H1 (cell line): ENCODE results near the gene CLEC3A. TPM values are rescaled to one million over a fixed set of nuclear protein-coding genes. Genes with fewer than 3 reads are reported as not detected.

Source experiments
- CTCF ChIA-PET: fragments of 300-600 bp; sonication (Branson Sonifier 250); formaldehyde crosslinking; loops from one replicate; lab custom pipeline; 2021; ENCODE audit not compliant: partially characterized antibody; lab: Charles Lee
- POLR2A ChIA-PET: fragments of 300-600 bp; sonication (Branson Sonifier 250); formaldehyde crosslinking; loops from one replicate; lab custom pipeline; 2021; ENCODE audit warnings: inconsistent platforms; ENCODE audit not compliant: partially characterized antibody; lab: Charles Lee
- DNase-seq, 2 experiments: peaks; one replicate each; pipeline versions ENCODE4 v3.0.0 to v3.0.0-alpha.2; 2010 to 2022; ENCODE audit warnings: low spot score in 2 of 2, low read depth in 1 of 2, mixed read lengths in 1 of 2
- FAIRE-seq: peaks from 2 replicates; lab custom pipeline; 2011; peaks lifted over from hg19 to GRCh38; lab: Jason Lieb, UNC
- H2AFZ ChIP-seq: 2 replicates; pipeline ENCODE4 v1.8.1; 2012; ENCODE audit warnings: low read length, inconsistent platforms
- H2AK5ac ChIP-seq: 2 replicates; pipeline ENCODE4 v1.6.1; 2013; ENCODE audit warnings: low read depth, low read length
- H2BK120ac ChIP-seq: replicated peaks from 2 replicates; pipeline ENCODE3; 2013; ENCODE audit warnings: low read depth, low read length, inconsistent platforms
- H2BK12ac ChIP-seq: 2 replicates; pipeline ENCODE4 v1.6.1; 2013; ENCODE audit warnings: low read depth, low read length
- H2BK15ac ChIP-seq: 2 replicates; pipeline ENCODE4 v1.6.1; 2013; ENCODE audit warnings: low read length
- H2BK20ac ChIP-seq: 2 replicates; pipeline ENCODE4 v1.6.1; 2013; ENCODE audit warnings: low read length
- H2BK5ac ChIP-seq: 2 replicates; pipeline ENCODE4 v1.6.1; 2013; ENCODE audit warnings: low read depth, low read length
- H3K14ac ChIP-seq: 2 replicates; pipeline ENCODE4 v1.6.1; 2013; ENCODE audit warnings: inconsistent platforms; ENCODE audit not compliant: insufficient read length
- H3K18ac ChIP-seq: 2 replicates; pipeline ENCODE4 v1.6.1; 2013; ENCODE audit warnings: low read length; ENCODE audit errors: extremely low read depth
- H3K23ac ChIP-seq: 2 replicates; pipeline ENCODE4 v1.6.1; 2013; ENCODE audit warnings: inconsistent platforms; ENCODE audit not compliant: insufficient read length
- H3K23me2 ChIP-seq: 2 replicates; pipeline ENCODE4 v1.6.1; 2013; ENCODE audit warnings: low read depth, low read length
- H3K27ac ChIP-seq: 2 replicates; pipeline ENCODE4 v1.6.1; 2011; ENCODE audit warnings: low read depth, low read length, inconsistent platforms
- H3K27me3 ChIP-seq, 4 experiments: replicated peaks in 1 of 4; 1 replicate in 1 of 4; 2 replicates in 3 of 4; pipeline versions ENCODE4 v1.6.1 to v1.8.1; 2011 to 2013; ENCODE audit warnings: low read length in 3 of 4, mild to moderate bottlenecking in 3 of 4, inconsistent platforms in 2 of 4, mixed read lengths in 2 of 4, moderate library complexity in 1 of 4; ENCODE audit not compliant: control insufficient read depth in 3 of 4, insufficient read depth in 3 of 4; ENCODE audit errors: extremely low read depth in 1 of 4
- H3K36me3 ChIP-seq, 4 experiments: 2 replicates each; pipeline versions ENCODE4 v1.6.1 to v1.8.1; 2011 to 2013; ENCODE audit warnings: mild to moderate bottlenecking in 4 of 4, low read length in 3 of 4, moderate library complexity in 2 of 4, control low read depth in 1 of 4, inconsistent platforms in 1 of 4; ENCODE audit not compliant: insufficient read depth in 4 of 4, control insufficient read depth in 2 of 4
- H3K4ac ChIP-seq: replicated peaks from 2 replicates; pipeline ENCODE3; 2013; ENCODE audit warnings: low read length, low read depth, mixed read lengths, inconsistent platforms; ENCODE audit not compliant: insufficient read length
- H3K4me1 ChIP-seq, 4 experiments: replicated peaks in 1 of 4; 1 replicate in 1 of 4; 2 replicates in 3 of 4; pipeline versions ENCODE4 v1.6.1 to v1.8.1; 2011 to 2013; ENCODE audit warnings: low read length in 3 of 4, inconsistent platforms in 2 of 4, mixed read lengths in 1 of 4; ENCODE audit not compliant: insufficient read depth in 4 of 4, control insufficient read depth in 3 of 4
- H3K4me2 ChIP-seq, 2 experiments: 2 replicates each; pipeline versions ENCODE4 v1.6.1 to v1.8.1; 2011 to 2013; ENCODE audit warnings: low read depth in 2 of 2, low read length in 2 of 2, control low read depth in 1 of 2, inconsistent platforms in 1 of 2, mild to moderate bottlenecking in 1 of 2; ENCODE audit not compliant: insufficient read depth in 1 of 2
- H3K4me3 ChIP-seq, 4 experiments: fragments of 200-600, 300-600 bp in 1 of 4; sonication (generic), shearing (Covaris generic), sonication (Bioruptor Twin) in 1 of 4; 2 replicates each; pipeline versions ENCODE4 v1.5.1 to v1.8.1; 2011 to 2016; ENCODE audit warnings: low read length in 4 of 4, low read depth in 3 of 4, control low read depth in 2 of 4, inconsistent platforms in 2 of 4, mild to moderate bottlenecking in 2 of 4, mixed read lengths in 1 of 4, moderate library complexity in 1 of 4; ENCODE audit not compliant: insufficient read depth in 2 of 4; ENCODE audit errors: extremely low read depth in 1 of 4
- H3K56ac ChIP-seq: replicated peaks from 2 replicates; pipeline ENCODE3; 2013; ENCODE audit warnings: low read depth, mild to moderate bottlenecking, mixed read lengths, low read length, inconsistent platforms; ENCODE audit not compliant: insufficient read length
- H3K79me1 ChIP-seq: 2 replicates; pipeline ENCODE4 v1.6.1; 2013; ENCODE audit warnings: low read depth, low read length, control low read depth
- H3K79me2 ChIP-seq, 2 experiments: 2 replicates each; pipeline versions ENCODE4 v1.6.1 to v1.8.1; 2012 to 2013; ENCODE audit warnings: low read length in 2 of 2, mild to moderate bottlenecking in 2 of 2, inconsistent platforms in 1 of 2; ENCODE audit not compliant: insufficient read depth in 2 of 2, control insufficient read depth in 1 of 2
- H3K9ac ChIP-seq, 4 experiments: replicated peaks in 1 of 4; 1 replicate in 1 of 4; 2 replicates in 3 of 4; pipeline versions ENCODE4 v1.6.1 to v1.8.1; 2011 to 2013; ENCODE audit warnings: low read depth in 3 of 4, low read length in 3 of 4, control low read depth in 2 of 4, mild to moderate bottlenecking in 2 of 4, moderate library complexity in 2 of 4, inconsistent platforms in 1 of 4; ENCODE audit errors: extremely low read depth in 1 of 4
- H3K9me3 ChIP-seq, 2 experiments: 2 replicates each; pipeline versions ENCODE4 v1.6.1 to v1.8.1; 2012 to 2013; ENCODE audit warnings: mild to moderate bottlenecking in 2 of 2, moderate library complexity in 2 of 2, control low read depth in 1 of 2, inconsistent platforms in 1 of 2, low read depth in 1 of 2, low read length in 1 of 2, mixed read lengths in 1 of 2; ENCODE audit not compliant: insufficient read depth in 2 of 2
- H4K20me1 ChIP-seq, 2 experiments: replicated peaks in 1 of 2; 2 replicates each; pipeline versions ENCODE3 to v1.8.1; 2011 to 2013; ENCODE audit warnings: inconsistent platforms in 2 of 2, low read length in 2 of 2, mild to moderate bottlenecking in 1 of 2; ENCODE audit not compliant: insufficient read depth in 2 of 2, control insufficient read depth in 1 of 2
- H4K5ac ChIP-seq: 2 replicates; pipeline ENCODE4 v1.6.1; 2013; ENCODE audit warnings: low read length, low read depth, mixed read lengths, inconsistent platforms; ENCODE audit not compliant: insufficient read length
- H4K8ac ChIP-seq: 2 replicates; pipeline ENCODE4 v1.8.0; 2013; ENCODE audit warnings: mild to moderate bottlenecking, moderate library complexity, low read length, inconsistent platforms; ENCODE audit not compliant: insufficient read depth; ENCODE audit errors: extremely low read depth
- H4K91ac ChIP-seq: replicated peaks from 2 replicates; pipeline ENCODE3; 2013; ENCODE audit warnings: low read length, mixed read lengths, inconsistent platforms; ENCODE audit not compliant: insufficient read length
- BACH1 ChIP-seq: IDR thresholded peaks from 2 replicates; pipeline ENCODE4 v1.6.1; 2012; ENCODE audit warnings: low read length, improper control_type of control experiment
- BCL11A ChIP-seq, 2 experiments: IDR thresholded peaks; one replicate each; pipeline ENCODE4 v1.6.1; 2011; ENCODE audit warnings: low read depth in 2 of 2, low read length in 2 of 2, mild to moderate bottlenecking in 2 of 2
- CTBP2 ChIP-seq: IDR thresholded peaks from 2 replicates; pipeline ENCODE4 v1.7.0; 2011; ENCODE audit warnings: borderline replicate concordance, mild to moderate bottlenecking, moderate library complexity, mixed read lengths, low read length; ENCODE audit not compliant: insufficient read depth, insufficient read length
- JUND ChIP-seq: IDR thresholded peaks from 2 replicates; pipeline ENCODE4 v1.6.1; 2011; ENCODE audit warnings: mild to moderate bottlenecking, improper control_type of control experiment, low read length
- POLR2A ChIP-seq, 2 experiments: IDR thresholded peaks; 1 replicate in 1 of 2; 2 replicates in 1 of 2; pipeline ENCODE4 v1.6.1; 2011; ENCODE audit warnings: low read depth in 2 of 2, low read length in 2 of 2, mild to moderate bottlenecking in 2 of 2; ENCODE audit errors: control extremely low read depth in 1 of 2
- SIN3A ChIP-seq, 2 experiments: IDR thresholded peaks in 1 of 2; conservative IDR thresholded peaks in 1 of 2; 2 replicates each; pipeline ENCODE4 v1.6.1; 2011 to 2012; ENCODE audit warnings: low read length in 2 of 2, improper control_type of control experiment in 1 of 2, low read depth in 1 of 2, mild to moderate bottlenecking in 1 of 2
- SP4 ChIP-seq: IDR thresholded peaks from 2 replicates; pipeline ENCODE4 v1.6.1; 2012; ENCODE audit warnings: low read length, inconsistent platforms
- TBP ChIP-seq: IDR thresholded peaks from 2 replicates; pipeline ENCODE4 v1.6.1; 2011; ENCODE audit warnings: low read depth, low read length, improper control_type of control experiment
- WGBS, 2 experiments: shearing (Covaris generic) in 1 of 2; methylation state at CpG; one replicate each; pipeline versions ENCODE4 v1.1.6 to v1.1.7; 2013 to 2015; ENCODE audit warnings: low lambda C conversion rate in 2 of 2, mixed read lengths in 2 of 2, inconsistent platforms in 1 of 2, low coverage in 1 of 2, missing lambda C conversion rate in 1 of 2; ENCODE audit not compliant: insufficient replicate concordance in 2 of 2, insufficient coverage in 1 of 2, insufficient read length in 1 of 2; ENCODE audit errors: extremely low coverage in 1 of 2, missing lambda C conversion rate in 1 of 2; 5-methylcytosine and 5-hydroxymethylcytosine counted together
- polyA plus RNA-seq, 7 experiments: library from polyadenylated mRNA; depleted of rRNA in 3 of 7; stranded (reverse) in 5 of 7; unstranded in 2 of 7; fragments of >200 nt in 5 of 7; fragments of 200-250 nt in 2 of 7; gene quantifications; 1 replicate in 5 of 7; 2 replicates in 1 of 7; 4 replicates in 1 of 7; pipeline versions ENCODE4 v1.2.1 to v1.2.3, GENCODE V29; 2011 to 2013; ENCODE audit warnings: missing spikeins in 2 of 7, mixed read lengths in 2 of 7
- total RNA-seq: library from RNA; stranded (reverse); fragmentation: NEBNext Ultra II Directional; extraction: Animal tissue kit (Norgen Biotek cat#: 25700); gene quantifications from 2 replicates; pipeline ENCODE4 v1.2.1, GENCODE V29; 2021

The CLEC3A gene
- total and polyA plus RNA-seq, 2 of the 8 experiments (the other 6 are each of a cell fraction or from before 2014, with no cell fraction given) = not detected

GRCh38 chr16:78035012-78035411, 12.7 kb downstream of the CLEC3A start:
- Histone ChIP-seq H3K36me3 (no peaks in the 10 kb centered on the region), H2AFZ (no peak overlapping the region), H3K79me1 (no peaks in the 10 kb centered on the region), H3K18ac (no peak overlapping the region), H3K4ac (no peak overlapping the region), H4K8ac (no peak overlapping the region), H4K20me1 (no peaks in the 10 kb centered on the region), H3K4me1 (no peaks in the 10 kb centered on the region), H3K14ac (no peak overlapping the region), H3K4me2 (no peak overlapping the region), H2BK120ac (no peak overlapping the region), H2AK5ac (no peak overlapping the region), H3K27ac (no peak overlapping the region), H3K9ac (no peak overlapping the region), H2BK12ac (no peak overlapping the region), H3K56ac (no peak overlapping the region), H2BK15ac (no peak overlapping the region), H4K5ac (no peak overlapping the region), H3K79me2 (no peaks in the 10 kb centered on the region), H3K4me3 (no peak overlapping the region), H3K23me2 (no peaks in the 10 kb centered on the region), H3K23ac (no peak overlapping the region), H3K9me3 (no peaks in the 10 kb centered on the region), H2BK5ac (no peak overlapping the region), H3K27me3 (no peaks in the 10 kb centered on the region; a peak in 1 of 7 replicates), H4K91ac (no peak overlapping the region), H2BK20ac (no peak overlapping the region)
- no peak for TF ChIP-seq SIN3A (conservative IDR thresholded peaks at IDR 0.05 in 1 of 2, IDR thresholded peaks at IDR 0.05 in 1 of 2; ENCODE audit: low read depth in 1 of 2, low read length in 2 of 2)
- TF ChIP-seq BCL11A (IDR thresholded peaks at IDR 0.05; ENCODE audit: low read depth in 2 of 2, low read length in 2 of 2) = no peak
- no peak for TF ChIP-seq CTBP2
- TF ChIP-seq JUND = no peak
- no peak for TF ChIP-seq POLR2A (IDR thresholded peaks at IDR 0.05; ENCODE audit: control extremely low read depth in 1 of 2, low read depth in 2 of 2, low read length in 2 of 2)
- no peak for TF ChIP-seq BACH1
- no peak for TF ChIP-seq TBP
- no peak for TF ChIP-seq SP4
- POLR2A ChIA-PET = interaction anchor here (0.9 kb wide), 1 partner anchor 9 kb away, joined by 3 read pairs; no protein-coding TSS in a partner anchor
- CTCF ChIA-PET = interaction anchor here (1.3 to 1.5 kb wide), 2 partner anchors 31 to 84 kb away, joined by 5 to 6 read pairs; no protein-coding TSS in a partner anchor
- 90% methylated on average over 2 of the region's 2 CpGs; no CpG with 5 or more reads in 1 of the 2 experiments for WGBS, 2 experiments
- DNase-seq = no peak
- no peak for FAIRE-seq
